Mesendoderm (in vitro differentiated cells): Measurements from ENCODE around the gene TMEM253.

ENCODE experiments used
- DNase-seq: peaks from one replicate; pipeline ENCODE4 v3.0.0; 2013
- H2AK5ac ChIP-seq: 2 replicates; pipeline ENCODE4 v1.6.1; 2013; ENCODE audit warnings: low read length, inconsistent platforms
- H2BK120ac ChIP-seq: 2 replicates; pipeline ENCODE4 v1.6.1; 2013; ENCODE audit warnings: low read depth, mild to moderate bottlenecking, low read length, moderate library complexity, mixed read lengths
- H2BK15ac ChIP-seq: replicated peaks from 2 replicates; pipeline ENCODE4 v1.6.1; 2013; ENCODE audit warnings: low read depth, mild to moderate bottlenecking, moderate library complexity
- H2BK5ac ChIP-seq: 2 replicates; pipeline ENCODE4 v1.6.1; 2013; ENCODE audit warnings: low read length, inconsistent platforms
- H3K18ac ChIP-seq: 2 replicates; pipeline ENCODE4 v1.6.1; 2013; ENCODE audit warnings: mild to moderate bottlenecking, low read length, mixed read lengths
- H3K23ac ChIP-seq: one replicate; pipeline ENCODE4 v1.6.1; 2013; ENCODE audit warnings: low read length
- H3K27ac ChIP-seq: 2 replicates; pipeline ENCODE4 v1.5.1; 2013; ENCODE audit warnings: low read depth, mild to moderate bottlenecking, inconsistent platforms, low read length, moderate library complexity
- H3K27me3 ChIP-seq: 2 replicates; pipeline ENCODE4 v1.6.1; 2013; ENCODE audit warnings: low read length, control low read depth, mild to moderate bottlenecking, inconsistent platforms; ENCODE audit not compliant: insufficient read depth, poor library complexity
- H3K36me3 ChIP-seq: 2 replicates; pipeline ENCODE4 v1.6.1; 2013; ENCODE audit warnings: low read length, inconsistent platforms; ENCODE audit not compliant: control insufficient read depth, insufficient read depth
- H3K4ac ChIP-seq: one replicate; pipeline ENCODE4 v1.6.1; 2013; ENCODE audit warnings: low read depth, mild to moderate bottlenecking, low read length, moderate library complexity
- H3K4me1 ChIP-seq: 2 replicates; pipeline ENCODE4 v1.6.1; 2013; ENCODE audit warnings: low read depth, low read length, inconsistent platforms; ENCODE audit not compliant: control insufficient read depth
- H3K4me2 ChIP-seq: 2 replicates; pipeline ENCODE4 v1.6.1; 2013; ENCODE audit warnings: low read length
- H3K4me3 ChIP-seq: 2 replicates; pipeline ENCODE4 v1.5.1; 2013; ENCODE audit warnings: mild to moderate bottlenecking, low read length
- H3K56ac ChIP-seq: one replicate; pipeline ENCODE4 v1.6.1; 2013; ENCODE audit warnings: low read length
- H3K79me1 ChIP-seq: 2 replicates; pipeline ENCODE4 v1.6.1; 2013; ENCODE audit warnings: low read length, inconsistent platforms
- H3K79me2 ChIP-seq: 2 replicates; pipeline ENCODE4 v1.6.1; 2013; ENCODE audit warnings: mild to moderate bottlenecking, low read length; ENCODE audit not compliant: control insufficient read depth, insufficient read depth
- H3K9ac ChIP-seq: 2 replicates; pipeline ENCODE4 v1.6.1; 2013; ENCODE audit warnings: low read length, inconsistent platforms
- H4K5ac ChIP-seq: one replicate; pipeline ENCODE4 v1.6.1; 2013; ENCODE audit warnings: low read length
- H4K8ac ChIP-seq: one replicate; pipeline ENCODE4 v1.6.1; 2013; ENCODE audit warnings: low read depth, mild to moderate bottlenecking, control low read depth, low read length, moderate library complexity
- WGBS: extraction: QIAGEN DNeasy Blood & Tissue Kit; methylation state at CpG from one replicate; pipeline ENCODE4 v1.1.7; 2013; ENCODE audit warnings: low lambda C conversion rate, missing lambda C conversion rate; ENCODE audit not compliant: insufficient coverage; ENCODE audit errors: extremely low coverage; 5-methylcytosine and 5-hydroxymethylcytosine counted together

The TMEM253 gene

GRCh38 chr14:21103411-21103709, 2.5 kb downstream of the TMEM253 start:
- Histone ChIP-seq H3K4ac (peak overlapping the region; percentile 59), H3K36me3 (no peaks in the 10 kb centered on the region), H2BK15ac (peak overlapping the region; percentile 4), H3K27ac (no peak overlapping the region), H3K79me2 (no peaks in the 10 kb centered on the region), H3K4me2 (peak overlapping the region; percentile 84), H3K4me3 (peak overlapping the region; percentile 29), H2BK120ac (no peak overlapping the region), H3K56ac (peak overlapping the region; percentile 90), H3K23ac (no peak overlapping the region), H3K18ac (peak overlapping the region; percentile 82), H4K5ac (peak overlapping the region; percentile 26), H2AK5ac (peak overlapping the region; percentile 80), H3K4me1 (peaks cover 14% of the 10 kb centered on the region), H3K79me1 (no peaks in the 10 kb centered on the region), H4K8ac (no peak overlapping the region), H2BK5ac (peak overlapping the region; percentile 46), H3K9ac (peak overlapping the region; percentile 79), H3K27me3 (no peaks in the 10 kb centered on the region)
- WGBS: no CpG with 5 or more reads among the region's 9 CpGs
- DNase-seq: no peak

DNA sequence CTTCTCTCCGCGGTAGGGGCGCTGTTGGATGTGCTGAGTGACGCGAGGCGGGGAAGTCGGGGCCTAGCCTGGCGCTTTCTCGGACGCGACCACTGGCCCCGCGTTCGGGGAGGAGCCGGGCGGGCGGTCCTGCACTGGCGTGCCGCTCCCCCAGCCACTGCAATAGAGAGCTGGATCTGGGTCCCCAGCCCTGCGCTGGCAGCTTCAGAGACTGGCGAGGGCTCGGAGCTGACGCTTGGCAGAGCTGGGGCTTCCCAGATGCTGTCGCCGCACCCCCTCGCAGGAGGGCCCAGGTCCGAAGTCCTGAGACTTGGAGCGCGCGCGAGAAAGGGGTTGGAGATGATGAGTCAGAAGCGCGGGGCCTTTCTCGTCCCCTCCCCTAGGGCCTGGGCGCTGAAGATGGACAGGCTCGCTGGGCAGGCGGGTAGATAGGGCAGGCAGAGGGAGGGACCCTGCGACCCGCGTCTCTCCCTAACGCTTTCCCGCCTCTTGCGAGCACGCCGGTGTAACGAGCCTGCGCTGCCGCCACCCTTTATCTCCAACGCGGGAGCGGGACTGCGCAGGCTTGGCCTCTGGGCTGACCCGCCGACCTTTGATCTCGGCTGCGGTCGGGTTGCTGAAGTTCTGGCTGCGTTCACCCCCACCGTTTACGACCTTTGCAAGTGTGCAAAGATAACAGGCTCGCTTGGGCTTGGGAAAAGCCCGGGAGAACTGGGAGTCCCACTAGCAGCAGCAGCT, 3.0 kb downstream of the TMEM253 start:
- Histone ChIP-seq H4K5ac (no peak overlapping the region), H2BK5ac (peak overlapping the region; percentile 96), H3K4me1 (peaks cover 14% of the 10 kb centered on the region), H2BK120ac (peak overlapping the region; percentile 16), H3K27me3 (no peaks in the 10 kb centered on the region), H2AK5ac (no peak overlapping the region), H3K18ac (peak overlapping the region; percentile 93), H3K79me2 (no peaks in the 10 kb centered on the region), H3K4me2 (peak overlapping the region; percentile 75), H2BK15ac (no peak overlapping the region), H4K8ac (no peak overlapping the region), H3K36me3 (no peaks in the 10 kb centered on the region), H3K4ac (peak overlapping the region; percentile 95), H3K23ac (peak overlapping the region; percentile 91), H3K9ac (peak overlapping the region; percentile 98), H3K79me1 (no peaks in the 10 kb centered on the region), H3K56ac (peak overlapping the region; percentile 98), H3K27ac (peak overlapping the region; percentile 93), H3K4me3 (peak overlapping the region; percentile 72)
- DNase-seq: peak; percentile 99
- WGBS: no CpG with 5 or more reads among the region's 62 CpGs

- peak; percentile 93 for DNase-seq
- H3K79me2 ChIP-seq: no peaks in the 10 kb centered on the region
- H3K4ac ChIP-seq: peak overlapping the region; percentile 95
- peak overlapping the region; percentile 72 for H3K4me3 ChIP-seq
- H4K5ac ChIP-seq: no peak overlapping the region
- no CpG with 5 or more reads among the region's 8 CpGs for WGBS
- peak overlapping the region; percentile 98 for H3K56ac ChIP-seq
- H2BK5ac ChIP-seq: peak overlapping the region; percentile 96
- H3K18ac ChIP-seq: peak overlapping the region; percentile 93
- peak overlapping the region; percentile 98 for H3K9ac ChIP-seq
- no peak overlapping the region for H3K23ac ChIP-seq
- H2BK15ac ChIP-seq: no peak overlapping the region
- H3K27ac ChIP-seq: peak overlapping the region; percentile 93
- H2BK120ac ChIP-seq: peak overlapping the region; percentile 16
- no peaks in the 10 kb centered on the region for H3K27me3 ChIP-seq
- H3K79me1 ChIP-seq: no peaks in the 10 kb centered on the region
- no peak overlapping the region for H4K8ac ChIP-seq
- no peaks in the 10 kb centered on the region for H3K36me3 ChIP-seq
- peaks cover 10% of the 10 kb centered on the region for H3K4me1 ChIP-seq
- H2AK5ac ChIP-seq: no peak overlapping the region
- peak overlapping the region; percentile 75 for H3K4me2 ChIP-seq
Observed at GRCh38 chr14:21104448-21105060, 3.7 kb downstream of the TMEM253 start.

DNA sequence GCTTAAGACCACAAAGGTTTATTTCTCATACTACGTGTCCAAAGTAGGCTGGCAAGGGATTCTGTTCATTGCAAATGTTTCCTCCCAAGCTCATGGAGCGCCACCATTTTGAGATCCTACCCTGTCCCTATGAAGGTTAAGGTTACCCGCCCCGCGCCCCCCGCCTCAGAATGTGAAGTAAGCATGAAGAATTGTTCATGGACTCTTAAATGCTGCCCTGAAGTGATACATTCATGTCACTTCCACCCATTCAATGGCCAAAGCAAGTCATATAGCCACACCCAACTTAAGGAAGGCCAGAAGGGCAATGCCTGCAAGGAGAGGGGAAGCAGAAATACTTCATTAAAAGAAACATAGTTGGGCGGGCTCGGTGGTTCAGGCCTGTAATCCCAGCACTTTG, 4.2 kb downstream of the TMEM253 start:
- Histone ChIP-seq H3K4me3 (no peak overlapping the region), H4K5ac (no peak overlapping the region)

GRCh38 chr14:21106176-21106497, 5.3 kb downstream of the TMEM253 start:
- Histone ChIP-seq H4K5ac (no peak overlapping the region), H2AK5ac (no peak overlapping the region), H4K8ac (no peak overlapping the region), H3K4me1 (peaks cover 10% of the 10 kb centered on the region), H2BK15ac (no peak overlapping the region), H3K79me2 (no peaks in the 10 kb centered on the region), H3K27ac (no peak overlapping the region), H2BK120ac (no peak overlapping the region), H3K4me2 (no peak overlapping the region), H3K4me3 (no peak overlapping the region), H3K18ac (no peak overlapping the region), H3K36me3 (no peaks in the 10 kb centered on the region), H3K79me1 (no peaks in the 10 kb centered on the region), H3K56ac (peak overlapping the region; percentile 75), H3K27me3 (no peaks in the 10 kb centered on the region), H3K9ac (peak overlapping the region; percentile 41), H3K23ac (no peak overlapping the region), H3K4ac (no peak overlapping the region), H2BK5ac (peak overlapping the region; percentile 15)
- WGBS: no CpG with 5 or more reads among the region's 4 CpGs
- DNase-seq: no peak

More for the DNA sequence above, 4.2 kb downstream of the TMEM253 start:
- H3K56ac ChIP-seq: peak overlapping the region; percentile 98
- no peaks in the 10 kb centered on the region for H3K79me2 ChIP-seq
- peaks cover 10% of the 10 kb centered on the region for H3K4me1 ChIP-seq
- no peak overlapping the region for H3K27ac ChIP-seq
- DNase-seq: no peak
- H4K8ac ChIP-seq: no peak overlapping the region
- no peak overlapping the region for H2BK15ac ChIP-seq
- peak overlapping the region; percentile 98 for H3K9ac ChIP-seq
- H3K4ac ChIP-seq: no peak overlapping the region
- H3K36me3 ChIP-seq: no peaks in the 10 kb centered on the region
- no peaks in the 10 kb centered on the region for H3K79me1 ChIP-seq
- H3K18ac ChIP-seq: no peak overlapping the region
- H2BK5ac ChIP-seq: no peak overlapping the region
- no peak overlapping the region for H3K23ac ChIP-seq
- H3K4me2 ChIP-seq: no peak overlapping the region
- no peak overlapping the region for H2AK5ac ChIP-seq
- H2BK120ac ChIP-seq: no peak overlapping the region
- no peaks in the 10 kb centered on the region for H3K27me3 ChIP-seq
- no CpG with 5 or more reads among the region's 8 CpGs for WGBS
